ENCODE measurements around the gene MPO. TPM values are rescaled to one million over a fixed set of nuclear protein-coding genes. Genes with fewer than 3 reads are reported as not detected.

Gene MPO
- total and polyA plus RNA-seq, 2 experiments from 2014 or later, result 0.13 TPM; not detected in 1

DNA sequence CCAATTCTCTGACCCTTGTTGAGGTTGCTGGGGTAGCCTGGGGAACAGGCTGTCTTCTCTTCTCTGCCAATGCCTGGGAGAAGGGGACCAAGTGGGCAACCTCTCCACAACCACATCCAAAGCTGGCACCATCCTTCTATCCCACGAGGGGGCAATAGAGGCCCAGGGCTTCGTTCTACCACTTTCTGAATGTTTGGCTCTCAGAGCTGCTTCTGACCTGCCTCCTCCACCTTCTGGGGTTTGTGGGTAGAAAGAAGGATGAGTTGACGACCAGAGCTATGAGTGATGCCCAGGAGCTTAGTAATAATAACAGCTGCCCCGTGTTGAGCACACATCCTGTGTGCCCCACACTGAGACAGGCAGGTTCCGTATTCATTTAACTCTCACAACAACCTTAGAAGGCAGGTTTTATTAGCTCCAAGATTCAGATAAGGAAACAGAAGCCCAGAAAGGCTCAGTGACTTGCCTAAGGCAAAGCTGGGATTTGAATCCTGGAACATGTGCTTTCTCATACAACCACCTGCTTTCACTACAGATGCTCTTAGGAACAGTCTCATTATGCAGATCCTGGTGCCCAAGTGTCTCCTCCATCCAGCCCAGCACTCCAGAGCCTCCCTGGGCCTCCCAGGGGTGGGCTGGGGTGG is 36.8 kb upstream of the MPO start:
- Histone ChIP-seq H3K4me2 (no peak overlapping the region), H4K20me1 (ENCODE audit: insufficient read depth, poor library complexity, severe bottlenecking) (no peaks in the 10 kb centered on the region), H3K79me2 (no peaks in the 10 kb centered on the region), H3K9me3 (ENCODE audit: low read depth) (no peaks in the 10 kb centered on the region), H3K9me2 (replicated peaks; ENCODE audit: insufficient read depth) (no peaks in the 10 kb centered on the region), H3K27ac (no peak overlapping the region), H3K4me1 (ENCODE audit: insufficient read depth) (no peaks in the 10 kb centered on the region), H2AFZ (no peak overlapping the region), H3K27me3 (no peaks in the 10 kb centered on the region), H3K4me3 (no peak overlapping the region), H3K36me3 (replicated peaks; ENCODE audit: insufficient read depth, low read depth) (no peaks in the 10 kb centered on the region)
- TF ChIP-seq CTCF (IDR thresholded peaks at IDR 0.05; ENCODE audit: poor library complexity) (peak; percentile 61), EZH2 (IDR thresholded peaks at IDR 0.05; ENCODE audit: borderline replicate concordance) (no peak), EZH2phosphoT487 (IDR thresholded peaks at IDR 0.05; ENCODE audit: low read depth, severe bottlenecking, unreplicated experiment) (no peak)
- WGBS (ENCODE audit: low lambda C conversion rate, missing lambda C conversion rate), result 22% methylated on average over 5 of the region's 5 CpGs
- peak; percentile 65 for DNase-seq (ENCODE audit: low spot score)

- Histone ChIP-seq H2AFZ (no peak overlapping the region), H3K27ac (no peak overlapping the region), H4K20me1 (ENCODE audit: insufficient read depth, poor library complexity, severe bottlenecking) (no peaks in the 10 kb centered on the region), H3K4me2 (no peak overlapping the region), H3K27me3 (no peaks in the 10 kb centered on the region), H3K4me3 (no peak overlapping the region), H3K36me3 (replicated peaks; ENCODE audit: insufficient read depth, low read depth) (no peaks in the 10 kb centered on the region), H3K4me1 (ENCODE audit: insufficient read depth) (no peaks in the 10 kb centered on the region), H3K79me2 (no peaks in the 10 kb centered on the region), H3K9me3 (ENCODE audit: low read depth) (no peaks in the 10 kb centered on the region), H3K9me2 (replicated peaks; ENCODE audit: insufficient read depth) (no peaks in the 10 kb centered on the region)
- no peak for TF ChIP-seq EZH2 (IDR thresholded peaks at IDR 0.05; ENCODE audit: borderline replicate concordance)
- no peak for TF ChIP-seq EZH2phosphoT487 (IDR thresholded peaks at IDR 0.05; ENCODE audit: low read depth, severe bottlenecking, unreplicated experiment)
- TF ChIP-seq CTCF (IDR thresholded peaks at IDR 0.05; ENCODE audit: poor library complexity), result no peak
- no peak for DNase-seq (ENCODE audit: low spot score)
- 96% methylated on average over 8 of the region's 8 CpGs for WGBS (ENCODE audit: low lambda C conversion rate, missing lambda C conversion rate)
Observed at GRCh38 chr17:58316260-58316960, 35.7 kb upstream of the MPO start.

GRCh38 chr17:58315750-58316149 is 35.0 kb upstream of the MPO start:
- Histone ChIP-seq H3K36me3 (replicated peaks; ENCODE audit: insufficient read depth, low read depth) (no peaks in the 10 kb centered on the region), H3K27me3 (no peaks in the 10 kb centered on the region), H2AFZ (no peak overlapping the region), H3K4me2 (no peak overlapping the region), H3K4me3 (no peak overlapping the region), H4K20me1 (ENCODE audit: insufficient read depth, poor library complexity, severe bottlenecking) (no peaks in the 10 kb centered on the region), H3K27ac (no peak overlapping the region), H3K9me2 (replicated peaks; ENCODE audit: insufficient read depth) (no peaks in the 10 kb centered on the region), H3K4me1 (ENCODE audit: insufficient read depth) (no peaks in the 10 kb centered on the region), H3K9me3 (ENCODE audit: low read depth) (no peaks in the 10 kb centered on the region), H3K79me2 (no peaks in the 10 kb centered on the region)
- no peak for TF ChIP-seq EZH2phosphoT487 (IDR thresholded peaks at IDR 0.05; ENCODE audit: low read depth, severe bottlenecking, unreplicated experiment)
- TF ChIP-seq CTCF (IDR thresholded peaks at IDR 0.05; ENCODE audit: poor library complexity), result no peak
- no peak for TF ChIP-seq EZH2 (IDR thresholded peaks at IDR 0.05; ENCODE audit: borderline replicate concordance)
- DNase-seq (ENCODE audit: low spot score), result no peak
- WGBS (ENCODE audit: low lambda C conversion rate, missing lambda C conversion rate), result 96% methylated on average over 4 of the region's 4 CpGs

Data from hepatocyte (in vitro differentiated cells).